ENCODE data around the gene PCNX1.

DNA sequence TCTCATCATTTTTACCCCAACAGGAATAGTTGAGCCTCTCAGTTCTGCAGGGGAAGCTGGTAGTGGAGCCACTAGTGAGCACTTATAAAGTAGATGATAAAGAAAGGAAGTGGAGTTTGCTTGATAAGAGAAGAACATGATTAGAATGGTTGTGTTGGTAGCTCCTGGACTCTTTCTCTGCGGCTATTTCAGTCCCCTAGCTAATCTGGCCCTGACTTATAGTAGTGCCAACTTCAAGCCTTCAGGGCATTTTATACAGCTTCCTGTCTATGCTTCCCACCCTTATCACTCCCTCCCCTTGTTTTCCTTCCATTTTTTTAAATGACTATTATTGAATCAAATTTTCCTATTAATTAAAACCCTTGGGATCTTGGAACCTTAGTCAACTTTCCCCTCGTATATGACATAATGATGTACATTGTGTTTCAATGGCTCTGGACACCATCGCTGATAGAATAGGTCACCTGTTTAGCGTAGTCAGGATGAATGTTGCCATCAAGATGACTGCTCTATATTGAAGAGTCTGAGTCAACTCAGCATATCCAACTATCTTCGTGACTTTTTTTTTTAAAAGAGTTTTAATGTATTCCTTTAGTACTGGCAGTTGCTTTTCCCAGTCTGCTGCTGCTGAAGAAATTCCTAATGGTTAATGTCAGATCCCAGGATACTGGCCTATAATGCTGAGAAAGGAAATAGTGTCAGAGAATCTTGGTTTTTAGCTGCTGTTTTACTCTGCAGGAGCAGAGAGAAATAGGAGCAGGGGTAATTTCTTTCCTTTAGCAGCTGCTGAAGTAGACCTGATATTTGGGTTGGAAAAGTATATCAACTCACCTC is 16.2 kb upstream of the PCNX1 start:
- TF ChIP-seq EZH2phosphoT487 (IDR thresholded peaks at IDR 0.05; ENCODE audit: low read depth, severe bottlenecking, unreplicated experiment) (no peak), EZH2 (IDR thresholded peaks at IDR 0.05; ENCODE audit: borderline replicate concordance) (no peak)
- TF ChIP-seq, protein P1, sequence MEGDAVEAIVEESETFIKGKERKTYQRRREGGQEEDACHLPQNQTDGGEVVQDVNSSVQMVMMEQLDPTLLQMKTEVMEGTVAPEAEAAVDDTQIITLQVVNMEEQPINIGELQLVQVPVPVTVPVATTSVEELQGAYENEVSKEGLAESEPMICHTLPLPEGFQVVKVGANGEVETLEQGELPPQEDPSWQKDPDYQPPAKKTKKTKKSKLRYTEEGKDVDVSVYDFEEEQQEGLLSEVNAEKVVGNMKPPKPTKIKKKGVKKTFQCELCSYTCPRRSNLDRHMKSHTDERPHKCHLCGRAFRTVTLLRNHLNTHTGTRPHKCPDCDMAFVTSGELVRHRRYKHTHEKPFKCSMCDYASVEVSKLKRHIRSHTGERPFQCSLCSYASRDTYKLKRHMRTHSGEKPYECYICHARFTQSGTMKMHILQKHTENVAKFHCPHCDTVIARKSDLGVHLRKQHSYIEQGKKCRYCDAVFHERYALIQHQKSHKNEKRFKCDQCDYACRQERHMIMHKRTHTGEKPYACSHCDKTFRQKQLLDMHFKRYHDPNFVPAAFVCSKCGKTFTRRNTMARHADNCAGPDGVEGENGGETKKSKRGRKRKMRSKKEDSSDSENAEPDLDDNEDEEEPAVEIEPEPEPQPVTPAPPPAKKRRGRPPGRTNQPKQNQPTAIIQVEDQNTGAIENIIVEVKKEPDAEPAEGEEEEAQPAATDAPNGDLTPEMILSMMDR (IDR thresholded peaks at IDR 0.05; ENCODE audit: poor library complexity), result no peak

Data from hepatocyte (in vitro differentiated cells).